K562 (cell line): Measurements from ENCODE around the gene GSTO2. TPM values are rescaled to one million over a fixed set of nuclear protein-coding genes. Genes with fewer than 3 reads are reported as not detected.

ENCODE experiments used
- ATAC-seq: fragments of 200-7000 bp; cut with Tn5 transposase; 3 replicates; pipeline ENCODE4 v1.9.1; 2020; ENCODE audit warnings: moderate library complexity
- BruUV-seq: library from RNA; stranded (reverse); fragments of 400-500 nt; replicated peaks from 2 replicates; lab custom pipeline; 2021; lab: Mats Ljungman, UMichigan
- CTCF ChIA-PET: fragments of 300-600 bp; formaldehyde crosslinking; extraction: SDS; loops from one replicate; lab custom pipeline; 2021; ENCODE audit warnings: low intra/inter-chr PET ratio; lab: Yijun Ruan, JAX
- POLR2A ChIA-PET: fragments of 300-600, 350-650 bp; sonication (Branson Sonifier 250); formaldehyde crosslinking; extraction: SDS; loops from one replicate; lab custom pipeline; 2021; ENCODE audit warnings: antibody characterized with exemption, inconsistent platforms; lab: Yijun Ruan, JAX
- DNase-seq, 4 experiments: peaks; one replicate each; pipeline versions ENCODE4 v3.0.0 to v3.0.0-alpha.2; 2011 to 2018; ENCODE audit warnings: low spot score in 3 of 4, mixed read lengths in 3 of 4; ENCODE audit errors: extremely low read depth in 1 of 4
- FAIRE-seq: peaks from 2 replicates; lab custom pipeline; 2011; peaks lifted over from hg19 to GRCh38; lab: Jason Lieb, UNC
- H2AFZ ChIP-seq: 2 replicates; pipeline ENCODE4 v1.6.0; 2011; ENCODE audit warnings: low read depth, low read length, control low read depth, inconsistent platforms
- H3K27ac ChIP-seq: fragments of 200-600 bp; 3 replicates; pipeline ENCODE4 v1.8.0; 2011; ENCODE audit warnings: low read depth, mild to moderate bottlenecking, control low read depth, inconsistent platforms, low read length, moderate library complexity, mixed read lengths; ENCODE audit errors: extremely low read depth
- H3K27me3 ChIP-seq, 2 experiments: fragments of 300-600 bp in 1 of 2; 2 replicates in 1 of 2; 3 replicates in 1 of 2; pipeline versions ENCODE4 v1.6.0 to v1.8.0; 2011; ENCODE audit warnings: inconsistent platforms in 2 of 2, low read length in 2 of 2, mild to moderate bottlenecking in 1 of 2, mixed read lengths in 1 of 2, moderate library complexity in 1 of 2; ENCODE audit not compliant: control insufficient read depth in 2 of 2, insufficient read depth in 2 of 2
- H3K36me3 ChIP-seq: fragments of 300-600 bp; 3 replicates; pipeline ENCODE4 v1.8.0; 2011; ENCODE audit warnings: mild to moderate bottlenecking, low read length, inconsistent platforms; ENCODE audit not compliant: control insufficient read depth, insufficient read depth
- H3K4me1 ChIP-seq, 2 experiments: fragments of 200-600 bp in 1 of 2; replicated peaks in 1 of 2; 2 replicates in 1 of 2; 3 replicates in 1 of 2; pipeline versions ENCODE4 v1.5.1 to v1.8.0; 2011; ENCODE audit warnings: inconsistent platforms in 2 of 2, low read length in 2 of 2, mild to moderate bottlenecking in 1 of 2, mixed read lengths in 1 of 2, moderate library complexity in 1 of 2; ENCODE audit not compliant: control insufficient read depth in 2 of 2, insufficient read depth in 2 of 2
- H3K4me2 ChIP-seq: 2 replicates; pipeline ENCODE4 v1.6.1; 2011; ENCODE audit warnings: low read length, control low read depth, inconsistent platforms, mixed read lengths; ENCODE audit not compliant: insufficient read depth
- H3K4me3 ChIP-seq: fragments of 200-600 bp; sonication (generic), shearing (Covaris generic); 2 replicates; pipeline ENCODE4 v1.5.1; 2016; ENCODE audit warnings: control low read depth, inconsistent platforms
- H3K79me2 ChIP-seq: fragments of 200-600 bp; 3 replicates; pipeline ENCODE4 v1.8.0; 2011; ENCODE audit warnings: low read length, inconsistent platforms; ENCODE audit not compliant: control insufficient read depth, insufficient read depth
- H3K9ac ChIP-seq, 2 experiments: 2 replicates each; pipeline versions ENCODE4 v1.6.0 to v1.6.1; 2011; ENCODE audit warnings: low read depth in 2 of 2, low read length in 2 of 2, control low read depth in 1 of 2, inconsistent platforms in 1 of 2, mild to moderate bottlenecking in 1 of 2, mixed read lengths in 1 of 2; ENCODE audit not compliant: insufficient read depth in 1 of 2
- H3K9me1 ChIP-seq: one replicate; pipeline ENCODE4 v1.6.0; 2011; ENCODE audit warnings: inconsistent platforms, mild to moderate bottlenecking, low read length, moderate library complexity; ENCODE audit not compliant: control insufficient read depth, insufficient read depth
- H3K9me3 ChIP-seq: replicated peaks from 2 replicates; pipeline ENCODE4 v1.5.1; 2011; ENCODE audit warnings: low read depth, low read length, inconsistent platforms; ENCODE audit not compliant: control insufficient read depth, insufficient read depth
- H4K20me1 ChIP-seq: replicated peaks from 2 replicates; pipeline ENCODE4 v1.6.1; 2011; ENCODE audit warnings: low read length, inconsistent platforms, mixed read lengths; ENCODE audit not compliant: control insufficient read depth, insufficient read depth
- ASH1L ChIP-seq: fragments of 450-650 bp; IDR thresholded peaks from 2 replicates; pipeline ENCODE4 v1.6.1; 2018; ENCODE audit warnings: borderline replicate concordance, mild to moderate bottlenecking, low read depth; ENCODE audit not compliant: partially characterized antibody
- CCNT2 ChIP-seq: IDR thresholded peaks from 2 replicates; pipeline ENCODE4 v1.6.1; 2011; ENCODE audit warnings: borderline replicate concordance, low read depth, mild to moderate bottlenecking, moderate library complexity, mixed read lengths, low read length; ENCODE audit not compliant: insufficient read length; ENCODE audit errors: extremely low read depth
- CEBPG ChIP-seq, 3 experiments: fragments of 200-800 bp in 1 of 3; sonication (Bioruptor generic) in 1 of 3; sonication (generic) in 1 of 3; formaldehyde crosslinking in 1 of 3; IDR thresholded peaks in 2 of 3; conservative IDR thresholded peaks in 1 of 3; 2 replicates each; pipeline versions ENCODE4 v1.6.1 to v1.8.0; 2016 to 2022; ENCODE audit warnings: missing compliant biosample characterization in 2 of 3, missing genetic modification characterization in 2 of 3, mild to moderate bottlenecking in 1 of 3, missing genetic modification reagents in 1 of 3
- EHMT2 ChIP-seq: fragments of 450-650 bp; IDR thresholded peaks from 2 replicates; pipeline ENCODE4 v1.6.1; 2018; ENCODE audit warnings: antibody characterized with exemption
- ID3 ChIP-seq, 2 experiments: fragments of 250-450 bp in 1 of 2; fragments of 450-650 bp in 1 of 2; sonication (Bioruptor Pico) in 1 of 2; IDR thresholded peaks; 2 replicates each; pipeline versions ENCODE4 v1.6.1 to v1.8.0; 2016 to 2021; ENCODE audit warnings: mild to moderate bottlenecking in 2 of 2, moderate library complexity in 2 of 2, missing compliant biosample characterization in 1 of 2, missing genetic modification characterization in 1 of 2
- JUNB ChIP-seq: fragments of 450-650 bp; formaldehyde crosslinking; conservative IDR thresholded peaks from 2 replicates; pipeline ENCODE4 v1.4.0; 2020; ENCODE audit warnings: mild to moderate bottlenecking
- KLF10 ChIP-seq: fragments of 250-450 bp; sonication (Bioruptor Pico); IDR thresholded peaks from 2 replicates; pipeline ENCODE4 v1.6.1; 2021; ENCODE audit warnings: matching md5 sums
- MAFG ChIP-seq: fragments of 450-650 bp; conservative IDR thresholded peaks from 2 replicates; pipeline ENCODE4 v1.6.1; 2016; ENCODE audit warnings: missing genetic modification characterization, missing compliant biosample characterization
- NFYB ChIP-seq: IDR thresholded peaks from 2 replicates; pipeline ENCODE4 v1.6.1; 2011; ENCODE audit warnings: mild to moderate bottlenecking, moderate library complexity; ENCODE audit not compliant: insufficient read length; ENCODE audit errors: extremely low read depth
- STAG1 ChIP-seq: sonication (generic); formaldehyde crosslinking; IDR thresholded peaks from 2 replicates; pipeline ENCODE4 v1.5.0; 2020; ENCODE audit warnings: missing genetic modification reagents, borderline replicate concordance
- TRIM25 ChIP-seq: fragments of 450-650 bp; IDR thresholded peaks from 2 replicates; pipeline ENCODE4 v1.7.0; 2016; ENCODE audit warnings: borderline replicate concordance
- whole genome bisulfite sequencing: fragments of 100-300 bp; shearing (Covaris generic); methylation state at CpG from one replicate; pipeline ENCODE4 v1.1.6; 2016; ENCODE audit warnings: low coverage, mixed read lengths; ENCODE audit not compliant: insufficient coverage; ENCODE audit errors: missing lambda C conversion rate; 5-methylcytosine and 5-hydroxymethylcytosine counted together
- in situ Hi-C: fragments of 300-500 bp; cut with MboI; formaldehyde crosslinking; loops from 4 replicates; pipeline ENCODE4 v1.15.0; 2018; ENCODE audit warnings: inconsistent platforms, mixed read lengths
- intact Hi-C: fragments of 100-400 bp; cut with micrococcal nuclease; formaldehyde crosslinking; loops from 2 replicates; pipeline ENCODE4 v1.14.2; 2022
- polyA plus RNA-seq, 8 experiments: library from polyadenylated mRNA; depleted of rRNA in 4 of 8; stranded (reverse) in 5 of 8; unstranded in 3 of 8; fragments of >200 nt; fragmentation: Nextera tagmentation in 2 of 8; fragmentation: Illumina TruSeq in 1 of 8; extraction: Ambion mirVana in 2 of 8; extraction: Trizol in 1 of 8; gene quantifications; 2 replicates each; pipeline versions ENCODE4 v1.2.1 to v1.2.3, GENCODE V29; 2011 to 2014; ENCODE audit warnings: inconsistent platforms in 1 of 8, missing spikeins in 1 of 8
- total RNA-seq, 7 experiments: library from RNA; depleted of rRNA in 6 of 7; stranded (reverse); fragments of >200 nt in 6 of 7; fragmentation: Illumina TruSeq in 2 of 7; extraction: Trizol in 2 of 7; gene quantifications; 2 replicates each; pipeline versions ENCODE4 v1.2.1 to v1.2.3, GENCODE V29; 2011 to 2021; ENCODE audit warnings: low replicate concordance in 1 of 7

GSTO2 gene
- total and polyA plus RNA-seq, 9 of the 15 experiments (the other 6 are each of a cell fraction or from before 2014, with no cell fraction given) = 0.18 to 1.8 (median 0.90) TPM

- Histone ChIP-seq H3K9me1 (no peaks in the 10 kb centered on the region), H2AFZ (no peak overlapping the region), H3K4me1 (no peaks in the 10 kb centered on the region), H3K9me3 (no peaks in the 10 kb centered on the region), H3K27me3 (0 out of 5 replicates have a peak, but pooled peaks cover under 1 to 3% of the 10 kb centered on the region in 2 experiments), H3K79me2 (no peaks in the 10 kb centered on the region), H4K20me1 (no peaks in the 10 kb centered on the region), H3K4me3 (no peak overlapping the region), H3K9ac (no peak overlapping the region), H3K36me3 (no peaks in the 10 kb centered on the region), H3K27ac (no peak overlapping the region), H3K4me2 (no peak overlapping the region)
- intact Hi-C loops = no loop called here
- TF ChIP-seq CEBPG (CRISPR knock-in tag; IDR thresholded peaks at IDR 0.05) (no peak), CEBPG (tag; conservative IDR thresholded peaks at IDR 0.05 in 1 of 2, IDR thresholded peaks at IDR 0.05 in 1 of 2) (no peak), KLF10 (no peak), JUNB (CRISPR knock-in tag) (no peak), ASH1L (no peak), NFYB (no peak), CCNT2 (no peak), EHMT2 (no peak), MAFG (no peak), STAG1 (CRISPR knock-in tag) (no peak), ID3 (CRISPR knock-in tag; IDR thresholded peaks at IDR 0.05) (no peak), ID3 (tag; IDR thresholded peaks at IDR 0.05) (no peak), TRIM25 (no peak)
- POLR2A ChIA-PET = no interaction called here
- BruUV-seq = no TSS peak
- WGBS = 0% methylated on average over 1 of the region's 1 CpG
- DNase-seq = no peak
- ATAC-seq = no peak
- FAIRE-seq = no peak
- in situ Hi-C loops = no loop called here
- CTCF ChIA-PET = no interaction called here
Observed at GRCh38 chr10:104288355-104288754, 19.4 kb downstream of the GSTO2 start.
